Measurements from ENCODE around the gene LRRC72. TPM values are rescaled to one million over a fixed set of nuclear protein-coding genes. Genes with fewer than 3 reads are reported as not detected.
A peak's percentile ranks its signal among the peaks of the same experiment; 100 is the strongest.

LRRC72 gene
- total and polyA plus RNA-seq, 9 of the 15 experiments (the other 6 are each of a cell fraction or from before 2014, with no cell fraction given): 0.10 TPM; not detected in 8

GRCh38 chr7:16484453-16485158 lies 42.0 kb upstream of the LRRC72 start (continued):
- TF ChIP-seq DPF2 (IDR thresholded peaks at IDR 0.05): peak; percentile 55
- TF ChIP-seq JUND (IDR thresholded peaks at IDR 0.05; ENCODE audit: borderline replicate concordance, low read depth, low read length): peak; percentile 89
- TF ChIP-seq JUND (tag; IDR thresholded peaks at IDR 0.05; ENCODE audit: borderline replicate concordance, low read depth, low read length): peak; percentile 61; the same call in 2 of the 3 replicates
- TF ChIP-seq ATF3 (IDR thresholded peaks at IDR 0.05): peak; percentile 71; the same call in 1 of the 2 replicates
- TF ChIP-seq ATF3 (CRISPR knock-in tag; conservative IDR thresholded peaks at IDR 0.05): no peak
- 0 out of 2 replicates have a peak, but pooled peaks have one; percentile 19 for TF ChIP-seq DMBX1 (CRISPR knock-in tag; IDR thresholded peaks at IDR 0.05; ENCODE audit: borderline replicate concordance)
- no peak for TF ChIP-seq ILF3 (IDR thresholded peaks at IDR 0.05; ENCODE audit: borderline replicate concordance)
- no peak for TF ChIP-seq GTF2A2 (tag; IDR thresholded peaks at IDR 0.05)
- peak; percentile 43; the same call in 1 of the 2 replicates for TF ChIP-seq ARID1B (IDR thresholded peaks at IDR 0.05)
- TF ChIP-seq SNAPC5 (CRISPR knock-in tag; IDR thresholded peaks at IDR 0.05): no peak
- TF ChIP-seq RERE (CRISPR knock-in tag; IDR thresholded peaks at IDR 0.05; ENCODE audit: borderline replicate concordance): no peak
- no peak for TF ChIP-seq PBX2 (CRISPR knock-in tag; IDR thresholded peaks at IDR 0.05; ENCODE audit: low read depth)
- TF ChIP-seq PBX2 (tag; conservative IDR thresholded peaks at IDR 0.05; ENCODE audit: low read depth): no peak
- TF ChIP-seq ZNF354B (CRISPR knock-in tag; IDR thresholded peaks at IDR 0.05): no peak
- TF ChIP-seq FOSL1 (tag; conservative IDR thresholded peaks at IDR 0.05): peak; percentile 73
- no peak for TF ChIP-seq POU5F1 (IDR thresholded peaks at IDR 0.05; ENCODE audit: borderline replicate concordance, low read depth, low read length, partially characterized antibody)
